ENCODE measurements around the gene CCDC181. TPM values are rescaled to one million over a fixed set of nuclear protein-coding genes. Genes with fewer than 3 reads are reported as not detected.
A peak's percentile ranks its signal among the peaks of the same experiment; 100 is the strongest.

Gene CCDC181
- 0.29 and 0.36 TPM in 2 replicates for total RNA-seq

- peak within 1 kb of the TSS; percentile 77 for H3K4me3 ChIP-seq (ENCODE audit: insufficient read depth, low read length)
- TF ChIP-seq CTCF (IDR thresholded peaks at IDR 0.05; ENCODE audit: extremely low read depth, low read depth, low read length): no peak
- H3K27ac ChIP-seq (ENCODE audit: low read depth, low read length): no peak within 1 kb of the TSS
- no peaks in the 10 kb centered on the region for H3K79me2 ChIP-seq (ENCODE audit: insufficient read depth, low read length)
- peak within 1 kb of the TSS; percentile 97 for H3K4me2 ChIP-seq (ENCODE audit: insufficient read depth, low read length)
- peaks cover 17% of the 10 kb centered on the region for H3K27me3 ChIP-seq (ENCODE audit: insufficient read depth, low read length)
- no peaks in the 10 kb centered on the region for H3K36me3 ChIP-seq (ENCODE audit: insufficient read depth, low read length)
- DNase-seq (ENCODE audit: insufficient read length, low spot score, missing footprints): peak; percentile 13
- H4K20me1 ChIP-seq (ENCODE audit: insufficient read depth, low read length): no peaks in the 10 kb centered on the region
- H3K9me3 ChIP-seq (ENCODE audit: low read depth, low read length): no peaks in the 10 kb centered on the region
- peaks cover 6% of the 10 kb centered on the region for H3K4me1 ChIP-seq (ENCODE audit: insufficient read depth, low read length)
- peak within 1 kb of the TSS; percentile 90 for H2AFZ ChIP-seq (ENCODE audit: low read length)
Measured at GRCh38 chr1:169427081-169427641, at the start of gene CCDC181. Gene CCDC181 (minus strand): TSS chr1:169427474. CDS start chr1:169424927, 2,547 bp downstream.

- H3K27ac ChIP-seq (ENCODE audit: low read depth, low read length): no peak overlapping the region
- H3K4me1 ChIP-seq (ENCODE audit: insufficient read depth, low read length): peaks cover 3% of the 10 kb centered on the region
- H3K9me3 ChIP-seq (ENCODE audit: low read depth, low read length): no peaks in the 10 kb centered on the region
- no peaks in the 10 kb centered on the region for H3K27me3 ChIP-seq (ENCODE audit: insufficient read depth, low read length)
- no peak overlapping the region for H2AFZ ChIP-seq (ENCODE audit: low read length)
- H3K4me2 ChIP-seq (ENCODE audit: insufficient read depth, low read length): no peak overlapping the region
- peaks cover 31% of the 10 kb centered on the region for H3K79me2 ChIP-seq (ENCODE audit: insufficient read depth, low read length)
- peaks cover 6% of the 10 kb centered on the region for H4K20me1 ChIP-seq (ENCODE audit: insufficient read depth, low read length)
- peaks cover 6% of the 10 kb centered on the region for H3K36me3 ChIP-seq (ENCODE audit: insufficient read depth, low read length)
- H3K4me3 ChIP-seq (ENCODE audit: insufficient read depth, low read length): no peak overlapping the region
- no peak for DNase-seq (ENCODE audit: insufficient read length, low spot score, missing footprints)
- no peak for TF ChIP-seq CTCF (IDR thresholded peaks at IDR 0.05; ENCODE audit: extremely low read depth, low read depth, low read length)
Measured at GRCh38 chr1:169475806-169476387, 48.6 kb upstream of the CCDC181 start.

GRCh38 chr1:169474302-169474995 lies 47.2 kb upstream of the CCDC181 start:
- Histone ChIP-seq H3K27me3 (ENCODE audit: insufficient read depth, low read length) (no peaks in the 10 kb centered on the region), H3K9me3 (ENCODE audit: low read depth, low read length) (no peaks in the 10 kb centered on the region), H3K4me2 (ENCODE audit: insufficient read depth, low read length) (no peak overlapping the region), H3K27ac (ENCODE audit: low read depth, low read length) (no peak overlapping the region), H3K36me3 (ENCODE audit: insufficient read depth, low read length) (peaks cover 6% of the 10 kb centered on the region), H3K79me2 (ENCODE audit: insufficient read depth, low read length) (peaks cover 20% of the 10 kb centered on the region), H2AFZ (ENCODE audit: low read length) (no peak overlapping the region), H4K20me1 (ENCODE audit: insufficient read depth, low read length) (peaks cover 6% of the 10 kb centered on the region), H3K4me3 (ENCODE audit: insufficient read depth, low read length) (no peak overlapping the region), H3K4me1 (ENCODE audit: insufficient read depth, low read length) (peaks cover 3% of the 10 kb centered on the region)
- DNase-seq (ENCODE audit: insufficient read length, low spot score, missing footprints): no peak
- TF ChIP-seq CTCF (IDR thresholded peaks at IDR 0.05; ENCODE audit: extremely low read depth, low read depth, low read length): no peak

- Histone ChIP-seq H3K27ac (ENCODE audit: low read depth, low read length) (no peak overlapping the region), H3K79me2 (ENCODE audit: insufficient read depth, low read length) (peaks cover 13% of the 10 kb centered on the region), H2AFZ (ENCODE audit: low read length) (no peak overlapping the region), H3K4me2 (ENCODE audit: insufficient read depth, low read length) (no peak overlapping the region), H4K20me1 (ENCODE audit: insufficient read depth, low read length) (no peaks in the 10 kb centered on the region), H3K4me3 (ENCODE audit: insufficient read depth, low read length) (no peak overlapping the region), H3K36me3 (ENCODE audit: insufficient read depth, low read length) (peaks cover 6% of the 10 kb centered on the region), H3K4me1 (ENCODE audit: insufficient read depth, low read length) (peaks cover 3% of the 10 kb centered on the region), H3K27me3 (ENCODE audit: insufficient read depth, low read length) (no peaks in the 10 kb centered on the region), H3K9me3 (ENCODE audit: low read depth, low read length) (no peaks in the 10 kb centered on the region)
- DNase-seq (ENCODE audit: insufficient read length, low spot score, missing footprints): no peak
- TF ChIP-seq CTCF (IDR thresholded peaks at IDR 0.05; ENCODE audit: extremely low read depth, low read depth, low read length): no peak
Measured at GRCh38 chr1:169473347-169473746, 46.1 kb upstream of the CCDC181 start.
